Cardiac muscle cell (in vitro differentiated cells and primary cell): Measurements from ENCODE around the gene NR3C2. TPM values are rescaled to one million over a fixed set of nuclear protein-coding genes. Genes with fewer than 3 reads are reported as not detected.
"Not testable (repeated sequence)": the region's sequence is repeated elsewhere in the genome, so short reads cannot be mapped to it uniquely, and the experiment has no call there.

Experiments used
- DNase-seq, 2 donors: peaks; one replicate each; pipeline versions ENCODE4 v3.0.0 to v3.0.0-alpha.2; 2010 to 2017; ENCODE audit warnings: low read depth in 1 of 2, low spot score in 1 of 2
- H3K27ac ChIP-seq: fragments of 200-600 bp; sonication (generic); 2 replicates; pipeline ENCODE4 v1.5.1; 2016
- H3K27me3 ChIP-seq: fragments of 200-600 bp; sonication (generic); 2 replicates; pipeline ENCODE4 v1.6.0; 2016; ENCODE audit warnings: control low read depth
- H3K36me3 ChIP-seq: fragments of 200-600 bp; sonication (generic); 2 replicates; pipeline ENCODE4 v1.5.1; 2016; ENCODE audit warnings: control low read depth
- H3K4me1 ChIP-seq: fragments of 200-600 bp; sonication (generic); 2 replicates; pipeline ENCODE4 v1.8.1; 2017; ENCODE audit warnings: low read depth, mild to moderate bottlenecking, mixed run types
- H3K4me3 ChIP-seq: fragments of 200-600 bp; sonication (generic); 2 replicates; pipeline ENCODE4 v1.5.1; 2016; ENCODE audit warnings: mild to moderate bottlenecking
- H3K9me3 ChIP-seq: fragments of 200-600 bp; sonication (generic); 2 replicates; pipeline ENCODE4 v1.5.1; 2017; ENCODE audit warnings: low read depth, mild to moderate bottlenecking, control low read depth
- CTCF ChIP-seq: IDR thresholded peaks from 2 replicates; pipeline ENCODE4 v1.5.1; 2012; ENCODE audit warnings: low read depth, mild to moderate bottlenecking, low read length
- polyA plus RNA-seq: library from polyadenylated mRNA; unstranded; fragments of >200 nt; fragmentation: Nextera tagmentation; extraction: Ambion mirVana; gene quantifications from 2 replicates; pipeline ENCODE4 v1.2.1, GENCODE V29; 2016
- total RNA-seq: library from RNA; depleted of rRNA; stranded (reverse); fragments of >200 nt; gene quantifications from 2 replicates; pipeline ENCODE4 v1.2.3, GENCODE V29; 2016

NR3C2 gene
- total and polyA plus RNA-seq, 2 experiments from 2014 or later: 0.43 to 2.5 TPM

GRCh38 chr4:148192526-148192925, 249.7 kb downstream of the NR3C2 start:
- no peaks in the 10 kb centered on the region for H3K9me3 ChIP-seq
- no peaks in the 10 kb centered on the region for H3K27me3 ChIP-seq
- no peak for DNase-seq
- H3K36me3 ChIP-seq: no peaks in the 10 kb centered on the region
- no peak overlapping the region for H3K27ac ChIP-seq
- no peak overlapping the region for H3K4me3 ChIP-seq
- no peaks in the 10 kb centered on the region for H3K4me1 ChIP-seq
- no peak for TF ChIP-seq CTCF

GRCh38 chr4:148187454-148188222, 254.6 kb downstream of the NR3C2 start:
- not testable (repeated sequence) for H3K4me1 ChIP-seq, H3K9me3 ChIP-seq, H3K4me3 ChIP-seq

GRCh38 chr4:148184922-148185321, 257.3 kb downstream of the NR3C2 start:
- Histone ChIP-seq H3K36me3 (no peaks in the 10 kb centered on the region), H3K4me1 (no peaks in the 10 kb centered on the region), H3K4me3 (no peak overlapping the region), H3K9me3 (no peaks in the 10 kb centered on the region), H3K27me3 (no peaks in the 10 kb centered on the region), H3K27ac (no peak overlapping the region)
- TF ChIP-seq CTCF: no peak
- DNase-seq: no peak

More at GRCh38 chr4:148187454-148188222, 254.6 kb downstream of the NR3C2 start:
- not testable (repeated sequence) for H3K36me3 ChIP-seq, H3K27ac ChIP-seq, H3K27me3 ChIP-seq, DNase-seq

GRCh38 chr4:148182230-148182911, 259.8 kb downstream of the NR3C2 start:
- TF ChIP-seq CTCF: no peak
- no peak overlapping the region for H3K27ac ChIP-seq
- no peaks in the 10 kb centered on the region for H3K4me1 ChIP-seq
- no peak overlapping the region for H3K4me3 ChIP-seq
- H3K27me3 ChIP-seq: no peaks in the 10 kb centered on the region
- DNase-seq: no peak
- no peaks in the 10 kb centered on the region for H3K9me3 ChIP-seq
- H3K36me3 ChIP-seq: no peaks in the 10 kb centered on the region

GRCh38 chr4:148173397-148174017, 268.7 kb downstream of the NR3C2 start:
- no peaks in the 10 kb centered on the region for H3K9me3 ChIP-seq
- no peak overlapping the region for H3K27ac ChIP-seq
- H3K36me3 ChIP-seq: no peaks in the 10 kb centered on the region
- no peak for DNase-seq
- H3K4me1 ChIP-seq: no peaks in the 10 kb centered on the region
- H3K4me3 ChIP-seq: no peak overlapping the region
- no peaks in the 10 kb centered on the region for H3K27me3 ChIP-seq
- no peak for TF ChIP-seq CTCF

- Histone ChIP-seq H3K9me3 (no peaks in the 10 kb centered on the region), H3K27ac (no peak overlapping the region), H3K4me1 (no peaks in the 10 kb centered on the region), H3K27me3 (no peaks in the 10 kb centered on the region), H3K36me3 (no peaks in the 10 kb centered on the region), H3K4me3 (no peak overlapping the region)
- DNase-seq: peak in 1 of 2 donors; percentile 28
- no peak for TF ChIP-seq CTCF
Measured at GRCh38 chr4:148171596-148171995, 270.6 kb downstream of the NR3C2 start.
